ENCODE data around the gene ZNF275.
A peak's percentile ranks its signal among the peaks of the same experiment; 100 is the strongest.
"Not testable (repeated sequence)": the region's sequence is repeated elsewhere in the genome, so short reads cannot be mapped to it uniquely, and the experiment has no call there.

Gene ZNF275

GRCh38 chrX:153318811-153319210 lies 15.1 kb upstream of the ZNF275 start:
- H3K9ac ChIP-seq: no peak overlapping the region
- H4K20me1 ChIP-seq: peaks cover 18% of the 10 kb centered on the region; the same call in 1 of the 2 replicates
- H3K9me3 ChIP-seq: no peaks in the 10 kb centered on the region
- H3K4me3 ChIP-seq: no peak overlapping the region
- peaks cover 21% of the 10 kb centered on the region for H3K4me1 ChIP-seq
- H3K27me3 ChIP-seq: 0 out of 2 replicates have a peak, but pooled peaks cover 3% of the 10 kb centered on the region
- H3K36me3 ChIP-seq: no peaks in the 10 kb centered on the region
- no peak overlapping the region for H3K27ac ChIP-seq
- H3K4me2 ChIP-seq: peak overlapping the region; percentile 37
- TF ChIP-seq Cebpa-rat (IDR thresholded peaks at IDR 0.05): no peak

GRCh38 chrX:153319295-153320046 lies 14.5 kb upstream of the ZNF275 start:
- TF ChIP-seq Cebpa-rat (IDR thresholded peaks at IDR 0.05): no peak
- Histone ChIP-seq H3K9ac (no peak overlapping the region), H3K36me3 (no peaks in the 10 kb centered on the region), H3K4me3 (no peak overlapping the region), H3K9me3 (no peaks in the 10 kb centered on the region), H3K4me1 (peaks cover 21% of the 10 kb centered on the region), H3K27me3 (peaks cover 6% of the 10 kb centered on the region; the same call in 1 of the 2 replicates), H3K4me2 (peak overlapping the region; percentile 37), H4K20me1 (peaks cover 18% of the 10 kb centered on the region; the same call in 1 of the 2 replicates), H3K27ac (no peak overlapping the region)

GRCh38 chrX:153320047-153320443 lies 13.9 kb upstream of the ZNF275 start:
- not testable (repeated sequence) for H3K9me3 ChIP-seq, H3K9ac ChIP-seq, H3K4me3 ChIP-seq, H3K36me3 ChIP-seq, H3K4me2 ChIP-seq, H3K27ac ChIP-seq
- Histone ChIP-seq H3K4me1 (peaks cover 21% of the 10 kb centered on the region), H3K27me3 (peaks cover 11% of the 10 kb centered on the region; the same call in 1 of the 2 replicates), H4K20me1 (peaks cover 18% of the 10 kb centered on the region; the same call in 1 of the 2 replicates)

- Histone ChIP-seq H3K4me3 (no peak overlapping the region), H4K20me1 (peaks cover 18% of the 10 kb centered on the region; the same call in 1 of the 2 replicates), H3K9me3 (peaks cover 12% of the 10 kb centered on the region), H3K9ac (no peak overlapping the region), H3K27ac (no peak overlapping the region), H3K27me3 (peaks cover 13% of the 10 kb centered on the region; the same call in 1 of the 2 replicates), H3K36me3 (no peaks in the 10 kb centered on the region), H3K4me2 (no peak overlapping the region), H3K4me1 (peaks cover 21% of the 10 kb centered on the region)
- TF ChIP-seq Cebpa-rat (IDR thresholded peaks at IDR 0.05): no peak
Observed at GRCh38 chrX:153320555-153321184, 13.3 kb upstream of the ZNF275 start.

- H3K4me1 ChIP-seq: peaks cover 21% of the 10 kb centered on the region
- peaks cover 22% of the 10 kb centered on the region; the same call in 1 of the 2 replicates for H3K27me3 ChIP-seq
- H4K20me1 ChIP-seq: peaks cover 18% of the 10 kb centered on the region; the same call in 1 of the 2 replicates
- no peak within 1 kb of the TSS for H3K4me2 ChIP-seq
- no peak within 1 kb of the TSS for H3K4me3 ChIP-seq
- no peak within 1 kb of the TSS for H3K27ac ChIP-seq
- peaks cover 20% of the 10 kb centered on the region for H3K9me3 ChIP-seq
- H3K9ac ChIP-seq: no peak within 1 kb of the TSS
- no peaks in the 10 kb centered on the region for H3K36me3 ChIP-seq
- TF ChIP-seq Cebpa-rat (IDR thresholded peaks at IDR 0.05): no peak
Observed at GRCh38 chrX:153321381-153322124, 12.4 kb upstream of the ZNF275 start, which contains the start of gene PNMA6F. Gene PNMA6F (minus strand): TSS chrX:153321767. CDS start chrX:153320674, 1,093 bp downstream.

GRCh38 chrX:153327561-153327960 lies 6.4 kb upstream of the ZNF275 start:
- Histone ChIP-seq H3K4me2 (no peak overlapping the region), H4K20me1 (no peaks in the 10 kb centered on the region), H3K4me1 (no peaks in the 10 kb centered on the region), H3K4me3 (no peak overlapping the region), H3K36me3 (no peaks in the 10 kb centered on the region), H3K9ac (no peak overlapping the region), H3K9me3 (peaks cover 25% of the 10 kb centered on the region), H3K27ac (no peak overlapping the region), H3K27me3 (peaks cover 50% of the 10 kb centered on the region)
- no peak for TF ChIP-seq Cebpa-rat (IDR thresholded peaks at IDR 0.05)

GRCh38 chrX:153333266-153333665 lies 687 bp upstream of the ZNF275 start:
- H3K4me3 ChIP-seq: peak overlapping the region; percentile 44; the same call in 1 of the 2 replicates
- H3K4me2 ChIP-seq: peak overlapping the region; percentile 61; the same call in 1 of the 2 replicates
- H4K20me1 ChIP-seq: peaks cover 29% of the 10 kb centered on the region
- TF ChIP-seq Cebpa-rat (IDR thresholded peaks at IDR 0.05): no peak
- H3K4me1 ChIP-seq: peaks cover 25% of the 10 kb centered on the region
- peaks cover 12% of the 10 kb centered on the region for H3K36me3 ChIP-seq
- H3K27me3 ChIP-seq: peaks cover 39% of the 10 kb centered on the region
- peaks cover 4% of the 10 kb centered on the region; the same call in 1 of the 2 replicates for H3K9me3 ChIP-seq
- no peak overlapping the region for H3K27ac ChIP-seq
- no peak overlapping the region for H3K9ac ChIP-seq

- Histone ChIP-seq H3K9ac (peak overlapping the region; percentile 83), H3K4me1 (peaks cover 32% of the 10 kb centered on the region), H3K36me3 (peaks cover 25% of the 10 kb centered on the region), H3K27ac (peak overlapping the region; percentile 81), H3K4me2 (peak overlapping the region; percentile 71), H3K9me3 (peaks cover 4% of the 10 kb centered on the region; the same call in 1 of the 2 replicates), H4K20me1 (peaks cover 41% of the 10 kb centered on the region), H3K4me3 (peak overlapping the region; percentile 77), H3K27me3 (peaks cover 44% of the 10 kb centered on the region)
- TF ChIP-seq Cebpa-rat (IDR thresholded peaks at IDR 0.05): no peak
Observed at GRCh38 chrX:153334654-153335295, 822 bp downstream of the ZNF275 start.

Data from BLaER1 (cell line).